ENCODE data around the gene GNA12.

GRCh38 chr7:2736411-2736914 is 107.6 kb downstream of the GNA12 start:
- TF ChIP-seq EZH2phosphoT487 (IDR thresholded peaks at IDR 0.05; ENCODE audit: low read length) (no peak), CTCF (IDR thresholded peaks at IDR 0.05; ENCODE audit: low read length) (no peak), EZH2 (optimal IDR thresholded peaks at IDR 0.05; ENCODE audit: low read depth, low read length) (no peak)

Measured in MM.1S (cell line).